ACC112 (cell line): ENCODE measurements around the gene CNBP.

Source experiments
- H2AFZ ChIP-seq: fragments of 200-600 bp; sonication (generic); one replicate; pipeline ENCODE4 v1.6.0; 2017; ENCODE audit warnings: antibody characterized with exemption, low read length; ENCODE audit not compliant: unreplicated experiment
- H3K27ac ChIP-seq: fragments of 200-600 bp; sonication (generic); 2 replicates; pipeline ENCODE4 v1.5.1; 2014; ENCODE audit warnings: low read depth, mild to moderate bottlenecking, antibody characterized with exemption, low read length, moderate library complexity
- H3K27me3 ChIP-seq: fragments of 200-600 bp; sonication (generic); 2 replicates; pipeline ENCODE4 v1.6.1; 2014; ENCODE audit warnings: mild to moderate bottlenecking, antibody characterized with exemption, low read length, moderate library complexity, mixed read lengths; ENCODE audit not compliant: insufficient read depth
- H3K36me3 ChIP-seq: fragments of 200-600 bp; sonication (generic); 2 replicates; pipeline ENCODE4 v1.6.1; 2016; ENCODE audit warnings: mild to moderate bottlenecking, antibody characterized with exemption, low read length, moderate library complexity, mixed read lengths; ENCODE audit not compliant: insufficient read depth
- H3K4me1 ChIP-seq: fragments of 200-600 bp; sonication (generic); one replicate; pipeline ENCODE4 v1.6.1; 2016; ENCODE audit warnings: low read length, mixed read lengths; ENCODE audit not compliant: insufficient read depth, unreplicated experiment, control insufficient read depth
- H3K4me3 ChIP-seq: fragments of 200-600 bp; sonication (generic); 2 replicates; pipeline ENCODE4 v1.5.1; 2014; ENCODE audit warnings: mild to moderate bottlenecking, low read depth, low read length
- H3K79me2 ChIP-seq: fragments of 200-600 bp; sonication (generic); one replicate; pipeline ENCODE4 v1.6.0; 2016; ENCODE audit warnings: low read length; ENCODE audit not compliant: control insufficient read depth, unreplicated experiment, insufficient read depth

The CNBP gene

DNA sequence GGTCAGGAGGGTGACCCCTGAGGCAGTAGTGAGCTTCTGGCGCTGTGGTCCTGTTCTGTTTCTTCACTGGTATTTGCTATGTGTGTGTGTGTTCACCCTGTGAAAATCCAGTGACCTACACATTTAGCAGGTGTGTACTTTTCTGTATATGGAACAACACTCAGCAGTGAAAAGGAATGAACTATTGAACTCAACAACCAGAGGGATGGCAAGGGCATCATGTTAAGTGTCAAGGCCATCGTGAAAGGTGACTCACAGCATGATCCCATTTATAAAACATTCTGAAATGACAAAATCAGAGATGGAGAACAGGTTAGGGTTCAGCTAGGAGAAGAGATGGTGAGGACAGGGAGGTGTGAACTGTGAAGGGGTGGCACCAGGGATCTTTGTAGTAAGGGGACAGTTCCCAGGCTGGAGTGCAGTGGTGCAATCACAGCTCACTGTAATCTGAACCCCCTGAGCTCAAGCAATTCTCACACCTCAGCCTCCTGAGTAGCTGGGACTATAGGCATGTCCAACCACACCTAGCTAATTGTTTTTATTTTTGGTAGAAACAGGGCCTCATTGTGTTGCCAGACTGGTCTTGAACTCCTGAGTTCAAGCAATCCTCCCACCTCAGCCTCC, 52.1 kb downstream of the CNBP start:
- Histone ChIP-seq H2AFZ (no peak overlapping the region), H3K36me3 (0 out of 2 replicates have a peak, but pooled peaks cover 3% of the 10 kb centered on the region), H3K27me3 (no peaks in the 10 kb centered on the region)

DNA sequence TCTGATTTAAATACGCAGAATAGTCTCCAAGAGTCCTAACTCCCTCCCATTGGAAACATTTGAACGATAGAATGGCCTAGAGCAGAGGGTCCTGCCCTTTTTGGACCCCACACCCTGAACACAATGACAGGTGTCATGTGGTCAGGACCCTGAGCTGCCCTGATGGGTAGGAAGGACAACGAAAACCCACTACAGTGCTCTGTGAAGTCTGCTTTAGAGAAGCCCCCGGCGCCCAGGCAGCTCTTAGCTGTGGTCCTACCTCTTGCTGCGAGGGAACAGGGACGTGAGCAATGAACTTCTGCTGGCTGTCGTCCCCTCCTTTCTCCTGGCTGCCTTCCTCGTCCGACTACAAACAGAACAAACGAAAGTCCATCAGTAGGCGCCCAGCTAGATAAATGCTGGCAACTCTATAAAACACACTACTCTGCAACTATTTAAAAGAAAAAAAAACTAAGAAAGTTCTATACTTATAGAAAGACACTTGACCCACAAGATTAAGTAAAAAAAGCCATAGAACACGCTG, 53.3 kb downstream of the CNBP start:
- H3K79me2 ChIP-seq: no peaks in the 10 kb centered on the region
- no peak overlapping the region for H3K4me3 ChIP-seq
- H3K4me1 ChIP-seq: no peaks in the 10 kb centered on the region
- no peak overlapping the region for H3K27ac ChIP-seq
- H2AFZ ChIP-seq: no peak overlapping the region
- no peaks in the 10 kb centered on the region for H3K27me3 ChIP-seq
- H3K36me3 ChIP-seq: 0 out of 2 replicates have a peak, but pooled peaks cover 3% of the 10 kb centered on the region

More for the DNA sequence above, 52.1 kb downstream of the CNBP start:
- Histone ChIP-seq H3K4me1 (no peaks in the 10 kb centered on the region), H3K79me2 (no peaks in the 10 kb centered on the region), H3K27ac (no peak overlapping the region), H3K4me3 (no peak overlapping the region)

DNA sequence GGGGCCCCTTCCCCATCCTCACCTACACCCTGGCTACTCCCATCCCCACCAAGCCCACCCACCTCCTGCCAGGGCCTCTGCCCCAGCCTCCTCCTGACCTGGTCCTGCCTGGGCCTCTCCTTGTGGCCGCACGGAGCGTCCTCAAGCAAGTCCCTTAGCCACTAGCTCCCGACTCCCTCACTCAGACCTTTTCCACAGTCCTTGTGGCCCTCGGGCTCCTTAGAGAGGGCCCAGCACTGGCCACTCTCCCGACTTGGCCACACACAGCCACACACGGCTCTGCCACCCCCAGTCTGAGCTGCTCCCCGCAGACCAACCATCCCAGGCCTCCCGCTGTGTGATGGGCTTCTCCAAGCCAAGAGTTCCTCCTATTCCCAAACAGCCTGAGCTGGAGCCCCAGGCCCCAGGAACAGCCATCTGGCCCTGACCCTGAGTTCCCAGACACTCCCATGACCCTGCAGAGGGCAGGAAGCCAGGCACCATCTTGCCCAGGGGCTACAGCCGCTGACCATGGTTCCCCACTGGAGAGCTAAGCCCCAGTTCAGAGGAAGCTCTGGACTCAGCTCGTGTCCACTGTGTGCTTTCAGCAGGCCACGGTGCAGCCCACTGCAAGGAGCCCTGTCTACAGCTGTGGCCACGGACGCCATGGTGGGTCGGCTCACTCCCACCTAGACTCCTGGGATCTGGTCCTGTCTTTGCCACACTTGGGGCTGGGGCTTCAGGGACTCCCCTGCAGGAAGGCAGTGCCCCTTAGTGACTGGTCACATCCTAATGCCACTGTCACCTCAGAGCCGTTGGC, 55.1 kb downstream of the CNBP start:
- Histone ChIP-seq H3K27ac (no peak overlapping the region), H3K4me1 (no peaks in the 10 kb centered on the region), H3K79me2 (no peaks in the 10 kb centered on the region), H3K36me3 (0 out of 2 replicates have a peak, but pooled peaks cover 3% of the 10 kb centered on the region), H3K4me3 (no peak overlapping the region), H3K27me3 (no peaks in the 10 kb centered on the region), H2AFZ (no peak overlapping the region)

DNA sequence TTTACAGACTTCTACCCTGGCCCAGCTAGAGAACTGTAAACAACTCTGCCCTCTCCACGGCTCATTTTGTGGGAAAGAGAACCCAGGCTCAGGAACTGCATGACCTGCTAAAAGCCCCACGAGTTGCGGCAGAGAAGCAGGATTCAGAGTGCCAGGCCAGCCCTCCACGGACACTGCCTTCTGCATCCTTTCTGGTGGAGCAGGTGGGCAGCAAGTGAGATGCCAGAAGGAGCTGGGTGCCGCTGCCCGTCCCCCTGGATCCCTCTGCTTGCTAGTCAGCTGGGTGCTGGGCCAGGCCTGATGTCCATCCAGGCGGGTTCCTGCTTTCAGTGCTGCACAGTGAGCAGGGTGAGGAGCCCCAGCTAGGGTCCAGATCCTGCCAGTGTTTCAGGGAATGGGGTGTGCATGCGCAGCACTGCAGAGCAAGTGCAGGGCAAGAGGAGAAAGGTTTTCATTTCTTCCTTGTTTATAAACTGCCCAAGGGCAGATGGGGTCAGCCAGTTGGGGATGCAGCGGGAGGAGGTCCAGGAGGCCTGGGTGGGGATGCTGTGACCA, 56.9 kb downstream of the CNBP start:
- H3K27ac ChIP-seq: no peak overlapping the region
- no peaks in the 10 kb centered on the region for H3K27me3 ChIP-seq
- no peaks in the 10 kb centered on the region for H3K4me1 ChIP-seq
- no peak overlapping the region for H2AFZ ChIP-seq
- H3K36me3 ChIP-seq: no peaks in the 10 kb centered on the region
- no peak overlapping the region for H3K4me3 ChIP-seq
- H3K79me2 ChIP-seq: no peaks in the 10 kb centered on the region

DNA sequence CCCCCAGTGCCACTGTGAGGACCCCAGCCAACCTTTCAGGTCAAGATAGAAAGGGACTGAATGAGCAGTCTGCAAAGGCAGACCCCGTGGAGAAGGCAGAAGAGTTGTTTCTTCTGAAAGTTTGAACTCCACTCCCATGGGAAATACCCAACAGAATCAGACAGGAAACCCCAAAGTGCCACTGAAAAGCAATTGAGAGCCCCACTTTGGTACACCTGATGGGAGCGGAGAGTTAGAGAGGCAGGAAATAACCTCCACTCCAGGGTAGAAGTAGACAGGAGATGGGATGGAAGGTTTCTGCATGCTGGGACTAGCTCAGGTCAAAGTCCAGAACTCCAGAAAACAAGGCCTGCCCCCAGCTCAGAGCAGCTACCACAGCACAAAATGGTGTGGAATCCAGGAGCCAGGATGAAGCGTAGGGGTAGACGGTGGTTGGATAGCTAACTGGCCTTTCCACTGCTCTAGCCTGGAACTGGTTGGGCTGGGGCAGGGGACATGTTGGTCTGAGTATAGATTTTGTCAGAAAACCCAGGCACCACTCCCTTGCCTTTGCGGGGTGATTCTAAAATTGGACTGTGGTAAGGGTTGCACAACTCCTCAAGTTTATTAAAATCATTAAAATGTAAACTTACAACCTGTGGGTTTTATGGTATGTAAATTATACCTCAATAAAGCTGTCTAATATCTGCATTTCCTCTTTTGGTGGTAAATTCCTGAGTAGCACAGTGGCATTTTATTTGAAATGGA, 60.2 kb downstream of the CNBP start:
- Histone ChIP-seq H3K79me2 (peaks cover 17% of the 10 kb centered on the region), H3K4me3 (no peak overlapping the region), H3K27me3 (no peaks in the 10 kb centered on the region), H3K27ac (no peak overlapping the region), H3K4me1 (peaks cover 12% of the 10 kb centered on the region), H3K36me3 (no peaks in the 10 kb centered on the region), H2AFZ (no peak overlapping the region)

DNA sequence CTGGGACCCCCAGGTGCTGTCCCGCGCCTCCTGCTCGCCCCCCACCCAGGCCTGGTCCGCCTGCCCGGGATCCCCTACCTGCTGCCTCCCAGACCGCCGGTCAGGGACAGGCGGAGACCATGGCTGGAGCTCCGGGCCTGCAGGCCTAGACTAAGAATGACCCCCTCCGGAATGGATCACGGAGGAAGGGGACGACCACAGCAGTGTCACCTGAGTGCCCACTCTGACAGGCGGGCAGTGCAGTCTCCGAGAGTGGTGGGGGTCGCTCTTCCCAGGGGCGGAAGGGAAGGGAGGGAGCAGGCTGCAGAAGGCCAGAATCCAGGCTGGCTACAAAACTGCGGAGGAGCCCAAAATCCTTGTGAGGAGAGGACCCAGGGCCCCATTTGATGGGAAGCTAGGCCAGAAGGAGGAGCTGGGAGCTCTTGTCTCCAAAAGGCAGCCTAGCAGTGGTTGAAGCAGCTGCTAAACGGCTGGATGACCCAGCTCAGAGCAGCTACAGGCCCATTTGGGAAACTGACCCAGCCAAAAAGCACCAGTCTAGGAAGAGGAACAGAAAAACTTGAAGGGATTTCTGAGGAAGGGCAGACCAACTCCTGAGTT, 61.2 kb downstream of the CNBP start:
- Histone ChIP-seq H2AFZ (no peak overlapping the region), H3K79me2 (peaks cover 27% of the 10 kb centered on the region), H3K36me3 (0 out of 2 replicates have a peak, but pooled peaks cover 5% of the 10 kb centered on the region), H3K27me3 (no peaks in the 10 kb centered on the region), H3K27ac (no peak overlapping the region), H3K4me3 (no peak overlapping the region), H3K4me1 (peaks cover 12% of the 10 kb centered on the region)

DNA sequence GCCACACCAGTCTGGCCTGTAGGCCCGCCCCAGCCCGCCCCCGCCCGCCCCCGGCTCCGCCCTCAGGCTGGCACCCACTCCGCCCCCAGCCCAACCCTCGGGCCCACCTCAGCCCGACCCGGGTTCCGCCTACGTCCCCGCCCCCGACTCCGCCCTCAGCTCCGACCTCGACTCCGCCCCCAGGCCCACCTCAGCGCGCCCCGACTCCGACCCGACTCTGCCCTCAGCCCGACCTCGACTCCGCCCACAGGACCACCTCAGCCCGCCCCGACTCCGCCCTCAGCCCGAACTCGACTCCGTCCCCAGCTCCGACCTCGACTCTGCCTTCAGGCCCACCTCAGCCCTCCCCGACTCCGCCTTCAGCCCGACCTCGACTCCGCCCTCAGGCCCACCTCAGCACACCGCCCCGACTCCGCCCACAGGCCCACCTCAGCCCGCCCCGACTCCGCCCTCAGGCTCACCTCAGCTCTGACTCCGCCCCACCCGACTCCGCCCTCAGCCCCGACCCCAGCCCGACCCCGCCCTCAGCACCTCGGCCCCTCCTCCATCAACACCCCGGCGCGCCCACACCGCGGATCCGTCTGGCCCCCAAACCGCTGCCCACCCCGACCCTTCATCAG, 61.8 kb downstream of the CNBP start, which contains the start of gene RAB43:
Gene RAB43 (minus strand): TSS at position 13 of the 620 bp plus-strand sequence. CDS start 315 bp downstream, outside the sequence.
- H3K36me3 ChIP-seq: 0 out of 2 replicates have a peak, but pooled peaks cover 6% of the 10 kb centered on the region
- H3K4me1 ChIP-seq: peaks cover 12% of the 10 kb centered on the region
- peak within 1 kb of the TSS; percentile 91 for H3K4me3 ChIP-seq

DNA sequence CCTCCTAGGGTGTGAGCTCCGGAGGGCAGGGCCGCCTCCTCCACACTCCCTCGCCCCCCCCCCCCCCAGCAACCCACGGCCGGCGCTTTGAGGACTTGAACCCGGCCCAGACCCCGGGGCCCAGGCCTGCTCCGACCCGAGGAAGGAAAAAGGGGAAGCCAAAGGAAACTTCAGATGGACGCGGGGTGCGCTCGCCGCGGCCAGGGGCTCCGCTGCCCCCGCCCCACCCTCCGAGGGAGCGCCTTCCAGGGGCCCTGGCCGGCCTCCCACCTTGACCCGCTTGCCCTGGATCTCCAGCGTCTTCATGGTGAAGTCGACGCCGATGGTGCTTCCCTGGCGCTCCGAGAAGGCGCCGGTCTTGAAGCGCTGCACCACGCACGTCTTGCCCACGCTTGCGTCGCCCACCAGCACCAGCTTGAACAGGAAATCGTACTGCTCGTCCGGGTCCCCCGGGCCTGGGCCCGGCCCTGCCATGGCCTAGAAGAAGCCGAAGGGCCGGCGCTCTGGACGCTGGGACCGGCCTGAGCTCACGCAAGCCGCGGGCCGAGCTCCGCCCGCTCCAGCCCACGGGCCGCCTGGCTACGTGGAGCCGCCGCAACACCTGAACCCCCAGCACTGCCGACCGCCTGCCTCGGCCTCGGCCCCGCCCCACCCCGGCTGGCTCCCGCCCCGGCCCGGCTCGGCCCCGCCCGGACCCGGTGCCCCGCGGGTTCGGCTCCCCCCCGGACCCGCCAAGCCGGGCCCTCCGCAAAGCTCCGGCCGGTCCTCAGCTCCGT, 62.5 kb downstream of the CNBP start:
- Histone ChIP-seq H3K27me3 (no peaks in the 10 kb centered on the region), H2AFZ (peak overlapping the region; percentile 26)

More for the DNA sequence above, 61.8 kb downstream of the CNBP start, which contains the start of gene RAB43:
- Histone ChIP-seq H3K27me3 (no peaks in the 10 kb centered on the region), H2AFZ (peak within 1 kb of the TSS; percentile 26), H3K79me2 (peaks cover 33% of the 10 kb centered on the region), H3K27ac (0 out of 2 replicates have a peak within 1 kb of the TSS, but pooled peaks have one; percentile 26)

More for the DNA sequence above, 62.5 kb downstream of the CNBP start:
- peak overlapping the region; percentile 91 for H3K4me3 ChIP-seq
- H3K4me1 ChIP-seq: peaks cover 18% of the 10 kb centered on the region
- peaks cover 38% of the 10 kb centered on the region for H3K79me2 ChIP-seq
- 0 out of 2 replicates have a peak overlapping the region, but pooled peaks have one; percentile 26 for H3K27ac ChIP-seq
- H3K36me3 ChIP-seq: 0 out of 2 replicates have a peak, but pooled peaks cover 6% of the 10 kb centered on the region
